GM12892 (cell line): ENCODE measurements around the gene TESK2.

Experiments used
- POLR2A ChIP-seq: IDR thresholded peaks from 2 replicates; pipeline ENCODE4 v1.6.1; 2011; ENCODE audit warnings: low read depth, low read length, control low read depth
- POLR2AphosphoS5 ChIP-seq: IDR thresholded peaks from 2 replicates; pipeline ENCODE4 v1.6.1; 2011; ENCODE audit warnings: low read depth, low read length, control low read depth

DNA sequence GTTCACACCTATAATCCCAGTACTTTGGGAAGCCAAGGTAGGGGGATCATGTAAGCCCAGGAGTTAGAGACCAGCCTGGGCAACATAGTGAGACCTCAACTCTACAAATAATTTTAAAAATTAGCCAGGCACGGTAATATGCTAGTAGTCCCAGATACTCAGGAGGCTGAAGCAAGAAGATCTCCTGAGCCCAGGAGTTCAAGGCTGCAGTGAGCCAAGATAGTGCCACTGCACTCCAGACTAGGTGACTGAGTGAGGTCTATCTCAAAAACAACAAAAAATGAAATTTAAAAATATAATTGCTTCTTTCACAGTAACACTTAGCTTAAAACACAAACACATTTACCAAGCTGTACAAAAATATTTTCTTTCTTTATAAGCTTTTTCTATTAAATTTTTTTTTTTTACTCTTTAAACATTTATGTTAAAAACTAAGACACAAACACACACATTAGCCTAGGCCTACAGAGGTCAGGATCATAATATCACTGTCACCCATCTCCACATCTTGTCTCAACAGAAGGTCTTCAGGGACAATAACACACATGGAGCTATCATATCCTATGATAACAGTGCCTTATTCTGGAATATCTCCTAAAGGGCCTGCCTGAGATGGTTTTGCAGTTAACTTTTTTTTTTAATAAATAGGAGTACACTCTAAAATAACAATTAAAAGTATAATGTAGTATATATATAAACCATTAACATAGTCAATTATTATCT lies 43.9 kb downstream of the TESK2 start:
- no peak for TF ChIP-seq POLR2A
- TF ChIP-seq POLR2AphosphoS5, result no peak
